GM18868 (cell line): ENCODE data around the gene TLE3.

Experiments used
- ATAC-seq: cut with Tn5 transposase; IDR thresholded peaks from one replicate; pipeline ENCODE4 v1.9.1; 2021; ENCODE audit warnings: mild to moderate bottlenecking, moderate library complexity; ENCODE audit not compliant: unreplicated experiment

Gene TLE3

DNA sequence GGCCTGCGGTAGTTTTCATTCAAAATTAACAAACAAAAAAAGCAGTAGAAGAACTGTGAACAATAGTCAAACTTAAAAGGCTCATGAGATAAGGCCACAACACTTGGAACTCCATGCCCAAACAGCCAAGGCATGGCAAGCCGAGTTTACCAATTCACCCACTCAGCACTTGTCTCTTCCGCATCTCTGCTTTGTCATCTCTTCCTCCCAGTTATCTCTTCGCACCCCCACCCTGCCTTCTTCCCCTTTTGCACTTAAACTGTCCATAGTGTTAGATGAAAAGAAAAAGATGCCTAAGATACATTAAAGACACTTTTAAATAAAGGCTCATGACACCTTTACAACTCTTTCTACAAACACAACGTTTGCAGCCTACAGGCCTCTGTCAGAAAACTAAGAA is 11.1 kb downstream of the TLE3 start:
- no peak for ATAC-seq

DNA sequence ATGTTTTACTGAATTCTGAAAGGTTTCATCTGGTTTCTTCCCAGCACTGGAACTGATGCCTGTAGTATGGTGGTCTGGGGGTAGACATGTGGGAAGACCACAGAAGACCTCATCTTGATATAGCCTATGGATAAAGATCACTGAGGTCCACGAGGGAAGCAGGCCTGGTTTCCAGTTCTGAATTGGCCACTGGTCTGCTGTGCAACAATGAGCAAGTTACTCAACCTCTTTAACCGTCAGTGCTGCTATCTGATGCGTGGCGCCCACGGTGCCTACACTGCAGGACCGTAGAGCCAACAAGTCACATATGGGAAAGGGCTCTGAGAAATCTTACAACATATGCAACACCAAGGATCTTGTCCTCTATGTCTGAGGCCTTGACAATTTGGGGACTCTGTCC is 13.3 kb downstream of the TLE3 start:
- no peak for ATAC-seq

DNA sequence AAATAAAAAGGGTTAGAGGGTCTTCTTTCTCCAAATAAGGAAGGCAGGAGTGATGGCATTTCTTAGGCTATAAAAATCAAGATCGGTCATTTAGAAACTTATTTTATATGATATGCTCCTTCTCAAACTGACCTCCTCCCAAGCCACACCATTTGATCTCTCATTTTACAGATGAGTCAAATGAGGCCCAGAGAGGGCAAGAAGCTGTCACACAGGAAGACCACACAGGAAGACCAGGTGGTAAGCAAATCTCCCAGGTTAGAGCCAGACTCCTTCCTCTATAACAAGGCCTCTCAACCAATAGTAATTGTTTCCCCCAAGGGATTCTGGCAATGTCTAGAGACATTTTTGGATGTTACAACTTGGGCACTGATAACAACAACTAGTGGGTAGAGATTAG is 13.8 kb downstream of the TLE3 start:
- no peak for ATAC-seq

DNA sequence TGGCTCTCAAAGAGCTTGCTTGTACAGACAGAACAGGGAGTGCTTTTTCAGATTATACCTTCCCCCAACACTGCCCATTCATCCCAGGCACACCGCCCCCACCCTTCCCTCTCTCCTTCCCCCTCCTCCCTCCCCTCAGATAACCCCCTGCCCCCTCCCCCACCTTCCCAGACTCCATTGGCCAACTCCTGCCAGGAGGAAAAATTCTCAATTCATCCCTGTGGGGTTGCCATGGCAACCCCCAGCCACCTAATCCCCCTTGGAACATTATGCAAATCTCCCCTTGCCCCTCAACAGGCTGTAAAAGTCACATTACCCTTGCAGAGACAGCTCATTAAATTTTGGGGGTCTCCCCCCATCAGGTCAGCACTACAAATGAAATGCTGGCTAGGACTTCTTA is 14.3 kb downstream of the TLE3 start:
- no peak for ATAC-seq

DNA sequence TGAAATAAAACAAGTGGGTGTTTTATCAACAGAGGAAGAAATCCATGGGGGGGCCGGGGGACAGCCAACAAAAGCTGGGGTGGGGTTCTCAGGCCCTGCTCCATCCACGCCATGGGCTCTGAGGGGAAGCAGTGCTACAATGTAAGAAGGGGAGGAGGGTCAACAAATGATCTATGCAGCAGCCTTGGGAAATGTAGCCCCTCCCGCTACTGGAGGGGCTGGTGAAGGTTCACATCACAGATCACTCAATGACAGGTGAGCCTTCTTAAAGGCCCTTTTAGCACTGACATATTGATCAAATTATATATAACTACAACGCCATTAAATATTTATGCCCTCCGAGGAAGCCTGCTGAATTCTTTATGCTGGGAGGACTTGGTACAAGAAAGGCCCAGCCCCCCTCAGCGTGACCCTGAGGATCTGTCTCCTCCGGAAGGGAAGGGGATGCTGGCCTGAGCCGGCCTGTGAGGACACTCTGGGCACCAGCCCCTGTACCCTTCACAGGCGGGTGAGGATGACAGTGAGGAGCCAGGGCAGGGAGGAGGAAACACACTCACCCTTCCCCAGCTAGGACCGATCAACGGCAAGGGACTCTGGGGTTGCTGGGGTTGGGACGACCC is 15.3 kb downstream of the TLE3 start:
- ATAC-seq, result no peak

DNA sequence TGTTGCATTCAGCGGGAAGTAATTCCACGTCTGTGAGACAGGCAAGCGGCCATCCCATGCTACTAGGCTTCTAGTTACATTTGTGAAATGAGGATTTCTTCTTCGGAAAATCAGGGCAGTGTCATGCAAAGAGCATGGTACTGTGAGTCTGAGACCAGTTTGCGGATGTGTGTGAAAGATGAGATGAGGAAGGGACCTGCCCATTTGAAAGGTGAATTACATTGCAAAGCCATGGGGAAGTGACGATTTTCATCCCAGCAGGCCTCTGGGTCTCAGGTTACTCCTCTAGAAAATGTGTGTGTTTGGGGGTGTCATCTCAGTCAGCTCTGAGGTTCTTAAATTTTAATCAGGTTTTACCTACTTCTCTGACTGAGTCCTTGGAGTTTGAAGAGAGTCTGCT is 16.1 kb downstream of the TLE3 start:
- no peak for ATAC-seq

DNA sequence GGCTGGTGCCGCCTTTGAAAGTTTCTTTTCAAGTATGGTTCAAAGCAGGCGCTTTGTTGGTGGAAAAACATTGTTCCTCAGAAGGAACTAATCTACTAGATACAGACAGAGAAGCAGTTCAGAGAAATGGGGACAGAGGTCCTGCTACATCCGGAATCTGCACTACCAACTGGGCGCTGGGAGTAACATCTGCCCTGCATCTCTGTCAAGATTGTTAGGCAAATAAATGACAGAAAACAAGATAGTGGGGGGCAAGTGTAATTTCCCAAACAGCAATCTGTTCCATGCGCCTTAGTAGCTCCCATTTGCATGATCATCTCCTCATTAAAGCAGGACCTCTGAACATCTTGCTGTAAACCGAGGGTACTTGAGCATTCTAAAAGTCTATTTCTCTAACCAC is 17.4 kb downstream of the TLE3 start:
- no peak for ATAC-seq

DNA sequence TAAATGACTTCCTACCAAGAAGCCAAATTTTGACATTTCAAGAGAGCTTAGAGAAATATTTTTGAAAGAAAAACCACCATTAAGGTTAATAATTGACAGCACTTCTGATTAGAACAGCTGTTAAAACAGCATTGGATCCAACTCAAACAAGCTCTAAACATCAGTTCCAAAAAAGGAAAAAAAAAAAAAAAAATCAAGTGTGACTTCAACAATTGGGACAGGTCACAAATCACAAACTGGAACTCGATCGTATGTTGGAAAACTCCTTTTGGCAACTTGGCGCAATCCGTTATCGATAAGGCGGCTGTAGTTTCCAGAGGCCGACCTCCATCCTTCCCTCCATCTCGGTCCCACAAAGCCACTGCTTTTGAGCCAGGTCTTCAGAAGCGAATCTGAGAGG is 17.8 kb downstream of the TLE3 start:
- ATAC-seq, result no peak

DNA sequence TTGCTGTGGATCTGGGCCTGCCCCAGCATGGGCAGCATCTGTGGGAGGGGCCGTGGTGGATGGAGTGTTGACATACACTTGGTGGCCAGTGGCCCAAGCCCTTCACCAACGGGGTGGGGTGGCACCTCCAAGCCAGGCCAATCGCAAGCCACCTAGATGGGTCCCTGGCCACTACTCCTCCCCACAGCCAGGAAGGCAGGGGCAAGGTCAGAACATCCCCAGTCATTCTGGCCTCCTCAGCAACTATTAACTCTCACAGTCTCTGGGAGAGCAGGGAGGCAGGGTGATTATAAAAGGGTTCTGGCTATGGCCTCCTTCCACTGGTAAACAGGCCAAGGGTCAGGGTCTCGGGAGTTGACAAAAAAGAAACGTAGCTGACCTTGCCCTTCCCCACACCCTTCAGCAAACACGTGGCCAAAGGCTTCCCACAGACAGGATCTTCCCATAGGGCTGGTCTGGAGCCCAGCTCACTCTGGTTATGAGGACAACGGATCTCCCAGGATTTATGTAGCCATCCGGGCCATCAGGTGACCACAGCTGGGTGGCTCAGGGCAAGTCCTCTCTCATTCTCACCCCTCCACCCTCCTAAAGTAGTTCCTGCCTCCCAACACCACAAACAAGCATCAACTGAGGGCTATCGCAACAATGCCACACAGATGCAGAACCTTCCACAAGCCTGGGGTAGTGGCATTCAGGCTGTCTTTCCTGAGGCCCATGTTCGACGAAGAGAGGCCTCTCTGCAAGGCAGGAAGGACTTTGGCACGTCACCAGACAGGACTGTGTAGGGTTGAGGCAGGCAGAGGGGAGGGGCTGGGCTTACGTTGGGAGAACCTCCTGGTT is 18.9 kb downstream of the TLE3 start:
- no peak for ATAC-seq

DNA sequence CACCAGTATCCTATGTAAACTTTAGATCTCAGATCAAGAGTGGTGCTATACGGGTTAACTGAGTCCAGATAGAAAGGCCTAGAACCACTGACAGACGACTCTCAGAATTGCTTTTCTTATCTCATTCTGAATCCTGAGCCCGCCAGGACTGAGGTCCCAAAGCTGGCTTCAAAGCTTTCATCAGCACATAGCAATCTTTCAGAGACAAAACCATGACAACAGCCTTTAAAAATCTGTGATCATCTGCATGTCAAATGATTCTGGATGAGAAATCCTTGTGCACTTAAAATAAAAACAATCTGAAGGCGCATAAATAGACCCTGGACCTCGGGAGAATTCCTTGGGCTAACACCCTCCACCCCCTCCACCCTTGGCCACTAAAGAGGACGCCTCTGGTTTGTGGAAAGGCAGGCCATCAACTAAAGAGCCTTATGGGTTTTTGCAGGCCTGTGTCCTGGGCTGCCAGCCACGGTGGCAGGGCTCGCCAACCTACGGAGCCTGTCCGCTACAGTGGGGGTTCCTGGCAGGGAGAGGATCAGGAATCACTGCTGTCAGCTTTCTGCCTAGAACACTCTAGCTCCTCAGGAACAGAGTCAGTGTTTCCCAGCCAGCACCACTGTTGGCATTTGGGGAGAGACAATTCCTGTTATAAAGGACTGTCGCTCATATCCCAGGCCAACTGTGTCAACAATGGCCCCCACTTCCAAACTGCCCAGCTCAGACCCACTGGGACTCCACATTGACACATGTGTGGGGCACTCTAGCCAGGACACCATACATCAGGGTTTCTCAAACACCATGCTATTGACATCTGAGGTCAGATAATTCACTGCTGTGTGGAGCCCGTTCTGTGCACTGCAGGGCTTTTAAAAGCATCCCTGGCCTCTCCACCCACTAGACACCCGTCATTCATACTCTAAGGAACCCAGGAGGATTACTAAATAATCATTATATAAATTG is 20.2 kb downstream of the TLE3 start:
- ATAC-seq, result no peak

DNA sequence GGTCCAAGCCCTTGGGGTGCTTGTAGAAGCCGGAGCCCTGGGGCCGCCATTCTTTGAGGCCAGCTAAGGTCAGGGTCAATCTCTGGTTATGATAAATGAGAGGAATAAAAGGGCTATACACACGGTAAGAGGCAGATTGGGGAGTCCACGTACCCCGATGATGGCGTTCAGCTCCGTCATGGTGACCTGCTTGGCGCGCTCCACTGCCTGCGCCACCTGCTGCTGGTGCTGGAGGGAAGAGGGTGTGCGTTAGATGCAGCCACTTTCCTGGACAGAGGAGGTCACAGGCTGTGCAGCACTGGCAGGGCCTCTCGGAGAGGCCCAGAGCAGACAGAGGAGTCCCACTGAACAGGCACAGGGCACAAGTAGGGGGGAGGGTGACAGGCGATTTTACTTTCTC is 23.3 kb downstream of the TLE3 start:
- ATAC-seq, result no peak

DNA sequence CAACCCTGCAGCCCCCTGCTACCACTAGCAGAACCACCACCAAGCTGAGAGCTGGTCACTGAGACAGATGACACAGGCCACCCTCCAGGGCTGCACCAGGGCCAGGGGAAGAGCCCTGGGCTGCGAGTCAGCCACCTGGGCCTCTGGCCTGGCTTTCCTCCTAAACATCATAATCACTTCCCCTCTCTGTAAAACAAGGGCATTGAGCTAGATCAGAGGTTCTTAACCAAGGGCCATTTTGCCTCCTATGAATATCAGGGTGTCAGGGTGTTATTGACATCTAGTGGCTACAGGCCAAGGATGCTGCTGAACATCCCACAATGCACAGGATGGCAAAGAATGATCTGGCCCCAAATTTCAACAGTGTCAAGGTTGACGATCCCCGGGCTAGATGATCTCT is 25.2 kb downstream of the TLE3 start:
- no peak for ATAC-seq

DNA sequence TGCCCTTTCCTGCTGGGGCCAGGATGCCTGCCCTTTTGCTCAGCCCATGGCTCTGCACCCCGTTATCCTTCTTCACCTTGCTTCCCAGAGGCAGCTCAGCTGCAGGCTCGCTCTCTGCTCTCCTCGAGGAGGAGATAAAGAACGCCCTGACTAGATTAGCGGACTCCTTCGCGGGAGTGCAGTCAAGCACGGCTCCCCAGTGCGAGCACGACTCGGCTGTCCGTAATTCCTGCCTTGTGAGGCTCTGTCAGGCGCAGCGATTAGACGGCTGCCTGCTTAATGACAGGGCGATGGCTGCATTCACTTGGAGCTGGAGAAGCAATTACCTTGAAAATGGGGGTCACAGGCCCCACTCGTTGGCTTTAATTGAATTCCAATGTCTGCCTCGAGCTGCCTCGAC is 25.9 kb downstream of the TLE3 start:
- no peak for ATAC-seq

DNA sequence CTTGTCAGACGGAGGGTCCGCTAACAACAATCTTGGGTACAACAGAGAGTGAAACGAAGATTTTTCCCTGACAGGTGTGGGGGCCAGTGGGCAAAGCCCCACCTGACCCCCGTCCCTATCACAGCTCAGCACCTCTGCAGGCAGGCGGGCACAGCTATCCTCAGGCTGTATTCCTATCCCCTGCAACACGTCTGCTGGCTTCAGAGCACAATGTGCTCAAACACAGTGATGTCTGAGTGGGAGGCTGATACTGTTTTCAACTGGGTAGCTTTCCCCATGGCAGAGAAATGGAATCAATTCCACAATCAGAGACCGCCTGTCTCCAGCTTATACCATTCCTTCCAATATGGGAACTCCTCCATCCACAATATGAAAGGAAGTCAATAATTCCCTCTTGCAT is 28.0 kb downstream of the TLE3 start:
- ATAC-seq, result no peak

DNA sequence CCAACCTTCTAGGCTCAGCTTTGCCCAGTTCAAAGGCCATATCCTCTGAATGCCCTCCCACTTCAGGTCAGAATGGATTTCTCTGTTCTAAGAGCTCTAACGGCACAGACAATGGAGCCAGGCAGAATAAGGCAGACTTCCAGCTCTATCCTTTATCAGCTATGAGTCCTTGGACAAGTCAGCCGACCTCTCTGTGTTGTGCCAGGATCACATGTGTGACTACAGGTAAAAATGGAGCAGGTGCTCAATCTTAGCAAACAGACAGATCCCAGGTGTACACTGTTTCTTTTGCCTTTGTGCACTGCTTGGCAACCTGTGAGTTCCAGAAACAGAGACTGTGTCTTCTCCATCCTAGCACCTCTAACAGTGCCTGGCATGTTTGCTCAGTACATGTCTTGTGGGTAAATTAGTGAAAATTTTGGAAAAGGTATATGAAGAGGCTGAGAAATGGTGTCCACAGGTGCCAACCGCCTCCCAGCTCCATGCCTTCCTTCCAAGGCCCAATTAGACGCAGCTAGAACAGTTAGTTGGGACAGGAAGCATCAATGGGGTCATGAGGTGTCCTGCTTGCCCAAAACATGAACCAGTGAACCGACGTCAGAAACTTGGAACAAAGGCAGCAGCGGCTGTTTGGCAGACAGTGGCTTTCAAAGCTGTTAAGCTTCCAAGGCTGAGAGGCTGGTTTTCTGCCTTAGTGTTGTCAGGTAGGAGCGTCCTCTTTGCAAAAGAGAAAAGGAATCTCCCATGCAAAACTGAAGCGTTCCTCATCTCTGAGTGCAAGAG is 28.7 kb downstream of the TLE3 start:
- no peak for ATAC-seq

DNA sequence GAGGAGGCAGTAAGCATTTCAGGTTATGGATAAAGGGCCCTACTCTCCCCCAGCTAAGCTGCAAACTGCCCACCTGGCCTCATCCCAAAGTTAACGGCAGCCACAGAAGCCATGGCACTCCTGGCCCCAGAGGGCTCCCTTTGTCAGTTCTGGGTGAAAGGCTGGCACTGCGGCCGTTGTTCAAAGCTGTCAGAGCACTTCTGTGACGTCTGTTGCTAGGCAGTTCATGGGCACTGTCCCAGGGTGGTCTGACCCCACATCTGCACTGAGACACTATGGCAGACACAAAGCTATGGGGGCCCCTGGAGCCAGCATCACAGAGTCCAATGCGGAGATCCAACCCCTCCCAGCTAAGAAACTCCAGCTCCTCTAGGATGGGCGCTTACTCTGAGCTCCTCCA is 30.0 kb downstream of the TLE3 start:
- no peak for ATAC-seq

DNA sequence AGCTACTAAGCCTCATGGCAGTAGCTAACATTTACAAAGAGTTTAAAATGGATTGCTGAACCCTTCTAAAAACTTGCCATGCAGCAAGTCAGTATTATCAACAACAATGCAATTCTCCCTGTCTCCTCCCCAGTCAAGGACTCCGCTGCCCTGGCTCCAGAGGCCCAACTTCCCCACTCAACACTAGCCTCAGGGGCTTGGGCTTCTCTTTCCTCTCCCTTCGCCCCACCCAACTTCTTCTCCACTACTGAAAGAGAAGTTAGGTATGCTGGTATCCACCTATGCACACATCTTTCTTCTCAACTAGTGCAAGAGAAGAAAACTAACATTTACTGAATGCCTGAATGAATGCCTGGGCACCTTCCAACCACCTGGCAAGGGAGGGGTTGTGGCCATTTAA is 30.7 kb downstream of the TLE3 start:
- ATAC-seq, result no peak

DNA sequence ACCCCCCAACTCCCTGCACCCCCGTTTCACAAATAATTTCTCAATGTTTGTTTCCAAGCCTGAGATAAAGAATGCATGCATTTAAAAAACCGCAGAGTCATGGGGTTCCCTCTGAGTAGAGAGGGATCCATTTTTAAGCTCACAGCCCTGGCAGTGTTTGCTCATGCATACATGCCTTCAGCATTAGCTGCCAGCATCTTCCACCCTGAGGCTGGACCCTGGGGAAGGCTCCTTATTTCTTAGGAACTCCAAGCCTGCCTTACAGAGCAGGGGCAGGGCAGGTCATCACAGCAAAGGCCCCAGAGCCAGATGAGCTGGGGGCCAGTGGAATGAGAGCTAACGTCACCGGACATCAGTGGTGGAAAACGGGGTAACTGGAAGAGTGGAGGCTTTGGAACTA is 31.3 kb downstream of the TLE3 start:
- ATAC-seq, result no peak

DNA sequence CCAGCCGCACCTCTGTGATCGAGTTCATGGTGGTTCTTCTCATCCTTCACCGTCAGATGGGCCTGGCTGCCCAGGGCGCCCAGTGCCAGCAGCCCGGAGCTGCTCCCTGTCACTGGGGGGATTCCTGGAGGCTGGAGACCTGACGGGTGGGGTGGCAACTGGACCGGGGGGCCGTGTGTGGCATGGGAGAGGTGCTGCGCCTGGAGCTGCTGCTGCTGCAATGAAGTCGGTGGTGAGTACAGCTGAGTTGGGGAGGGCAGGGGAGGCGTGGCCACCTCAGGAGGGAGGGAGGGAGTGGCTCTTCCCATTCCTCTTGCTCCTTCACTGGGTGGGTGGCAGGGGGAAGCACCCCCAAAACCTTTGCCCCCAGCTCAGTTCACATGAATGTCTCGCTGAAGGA is 31.7 kb downstream of the TLE3 start:
- no peak for ATAC-seq

DNA sequence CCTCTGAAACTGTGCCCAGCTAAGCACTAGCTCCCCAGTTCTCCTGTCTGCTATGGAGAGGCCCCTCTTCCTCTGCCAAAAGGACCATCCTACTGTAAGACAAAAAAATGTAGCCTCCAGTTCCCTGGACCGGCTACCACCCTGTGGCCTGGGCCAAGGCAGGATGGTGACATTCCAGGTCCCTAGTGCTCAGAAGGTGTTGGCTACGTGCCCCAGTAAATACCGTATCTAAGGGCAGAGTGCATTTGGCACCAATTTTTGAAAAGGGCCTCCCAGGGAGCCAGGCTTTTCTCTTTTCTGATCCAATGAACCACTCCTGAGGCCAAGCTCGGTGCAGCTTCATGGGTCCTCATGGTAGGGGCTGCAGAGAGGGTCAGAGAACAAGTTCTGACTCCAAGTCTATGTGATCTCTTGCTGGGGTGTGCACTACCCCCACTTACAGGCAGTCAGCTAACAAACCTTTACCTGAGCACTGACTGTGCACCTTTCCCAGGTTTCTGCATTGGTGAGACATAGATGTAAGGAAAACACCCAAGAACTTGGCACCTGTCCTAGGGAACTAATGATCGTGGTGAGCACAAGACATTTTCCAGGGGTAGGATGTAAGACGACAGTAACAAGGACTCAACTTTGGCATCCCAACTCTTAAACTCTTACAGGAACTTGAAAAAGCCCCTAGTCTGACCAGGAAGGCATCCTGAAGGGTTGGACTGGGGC is 32.6 kb downstream of the TLE3 start:
- ATAC-seq, result no peak
